Liver (tissue), 3 donors: Measurements from ENCODE around the gene CCNY.

Source experiments
- ATF3 ChIP-seq: IDR thresholded peaks from 2 replicates; pipeline ENCODE4 v1.6.1; 2016; ENCODE audit warnings: antibody characterized with exemption
- EGR1 ChIP-seq, 2 donors: IDR thresholded peaks; 2 replicates each; pipeline ENCODE4 v1.6.1; 2016 to 2018; ENCODE audit warnings: antibody characterized with exemption in 2 of 2, low read depth in 2 of 2
- FOXA1 ChIP-seq: IDR thresholded peaks from 2 replicates; pipeline ENCODE4 v1.6.1; 2016; ENCODE audit warnings: antibody characterized with exemption
- JUND ChIP-seq, 2 donors: IDR thresholded peaks; 2 replicates each; pipeline ENCODE4 v1.6.1; 2016; ENCODE audit warnings: antibody characterized with exemption in 2 of 2
- NR2F2 ChIP-seq: IDR thresholded peaks from 2 replicates; pipeline ENCODE4 v1.6.1; 2016; ENCODE audit warnings: antibody characterized with exemption
- RAD21 ChIP-seq, 2 donors: IDR thresholded peaks; 2 replicates each; pipeline ENCODE4 v1.6.1; 2016; ENCODE audit warnings: antibody characterized with exemption in 2 of 2, mild to moderate bottlenecking in 2 of 2
- RXRA ChIP-seq, 2 donors: IDR thresholded peaks; 2 replicates each; pipeline ENCODE4 v1.6.1; 2017 to 2018; ENCODE audit warnings: antibody characterized with exemption in 2 of 2, mild to moderate bottlenecking in 1 of 2
- SP1 ChIP-seq: IDR thresholded peaks from 2 replicates; pipeline ENCODE4 v1.6.1; 2018; ENCODE audit warnings: antibody characterized with exemption, mild to moderate bottlenecking
- TAF1 ChIP-seq: conservative IDR thresholded peaks from 2 replicates; pipeline ENCODE4 v1.6.1; 2016; ENCODE audit warnings: antibody characterized with exemption, mild to moderate bottlenecking
- YY1 ChIP-seq: IDR thresholded peaks from 2 replicates; pipeline ENCODE4 v1.6.1; 2016; ENCODE audit warnings: antibody characterized with exemption, mild to moderate bottlenecking
- ZBTB33 ChIP-seq: IDR thresholded peaks from 2 replicates; pipeline ENCODE4 v1.6.1; 2016; ENCODE audit warnings: antibody characterized with exemption
- TF ChIP-seq, protein P1 (sequence below): fragments of 150-350 bp; IDR thresholded peaks from 2 replicates; pipeline ENCODE4 v1.5.1; 2017; ENCODE audit warnings: improper control_type of control experiment, low read depth, low read length; ENCODE audit not compliant: missing input control
- TF ChIP-seq, protein P2 (sequence below): IDR thresholded peaks from 2 replicates; pipeline ENCODE4 v1.6.1; 2016; ENCODE audit warnings: antibody characterized with exemption, mild to moderate bottlenecking
- TF ChIP-seq, protein P3 (sequence below): IDR thresholded peaks from 2 replicates; pipeline ENCODE4 v1.6.1; 2016; ENCODE audit warnings: antibody characterized with exemption
- donor health status: healthy.
- donor health status: healthy.

DNA sequence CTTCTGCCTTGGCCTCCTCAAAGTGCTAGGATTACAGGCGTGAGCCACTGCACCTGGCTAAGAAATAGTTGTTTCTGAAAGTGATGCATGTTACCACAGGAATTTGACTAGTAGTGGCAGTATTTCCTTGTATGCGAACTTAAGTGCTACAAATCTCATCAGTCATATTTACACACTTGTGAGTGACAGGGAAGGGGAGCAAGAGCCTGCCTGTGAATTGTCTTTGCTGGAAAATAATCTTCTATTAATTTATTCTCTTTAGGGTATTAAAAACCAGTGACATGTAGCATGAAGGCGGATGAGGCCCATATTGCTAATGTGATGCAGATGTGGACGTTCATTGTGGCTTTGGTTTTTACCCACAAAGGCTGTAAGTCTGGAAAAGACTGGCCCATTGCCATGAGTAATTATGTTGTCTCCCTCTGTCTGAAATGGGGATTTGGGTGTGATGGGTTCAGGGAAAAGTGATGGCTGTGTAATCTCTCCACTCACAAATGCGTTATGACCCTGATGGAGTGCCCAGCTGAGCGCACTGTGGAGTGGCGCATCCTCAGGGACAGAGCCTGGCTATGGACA lies 97.6 kb downstream of the CCNY start:
- TF ChIP-seq, protein P1, sequence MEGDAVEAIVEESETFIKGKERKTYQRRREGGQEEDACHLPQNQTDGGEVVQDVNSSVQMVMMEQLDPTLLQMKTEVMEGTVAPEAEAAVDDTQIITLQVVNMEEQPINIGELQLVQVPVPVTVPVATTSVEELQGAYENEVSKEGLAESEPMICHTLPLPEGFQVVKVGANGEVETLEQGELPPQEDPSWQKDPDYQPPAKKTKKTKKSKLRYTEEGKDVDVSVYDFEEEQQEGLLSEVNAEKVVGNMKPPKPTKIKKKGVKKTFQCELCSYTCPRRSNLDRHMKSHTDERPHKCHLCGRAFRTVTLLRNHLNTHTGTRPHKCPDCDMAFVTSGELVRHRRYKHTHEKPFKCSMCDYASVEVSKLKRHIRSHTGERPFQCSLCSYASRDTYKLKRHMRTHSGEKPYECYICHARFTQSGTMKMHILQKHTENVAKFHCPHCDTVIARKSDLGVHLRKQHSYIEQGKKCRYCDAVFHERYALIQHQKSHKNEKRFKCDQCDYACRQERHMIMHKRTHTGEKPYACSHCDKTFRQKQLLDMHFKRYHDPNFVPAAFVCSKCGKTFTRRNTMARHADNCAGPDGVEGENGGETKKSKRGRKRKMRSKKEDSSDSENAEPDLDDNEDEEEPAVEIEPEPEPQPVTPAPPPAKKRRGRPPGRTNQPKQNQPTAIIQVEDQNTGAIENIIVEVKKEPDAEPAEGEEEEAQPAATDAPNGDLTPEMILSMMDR = no peak
- no peak for TF ChIP-seq JUND (IDR thresholded peaks at IDR 0.05)
- no peak for TF ChIP-seq RAD21 (IDR thresholded peaks at IDR 0.05)
- no peak for TF ChIP-seq YY1
- TF ChIP-seq ATF3 = no peak
- no peak for TF ChIP-seq EGR1 (IDR thresholded peaks at IDR 0.05; ENCODE audit: low read depth in 2 of 2)
- no peak for TF ChIP-seq ZBTB33
- TF ChIP-seq RXRA (IDR thresholded peaks at IDR 0.05) = no peak
- TF ChIP-seq, protein P2, sequence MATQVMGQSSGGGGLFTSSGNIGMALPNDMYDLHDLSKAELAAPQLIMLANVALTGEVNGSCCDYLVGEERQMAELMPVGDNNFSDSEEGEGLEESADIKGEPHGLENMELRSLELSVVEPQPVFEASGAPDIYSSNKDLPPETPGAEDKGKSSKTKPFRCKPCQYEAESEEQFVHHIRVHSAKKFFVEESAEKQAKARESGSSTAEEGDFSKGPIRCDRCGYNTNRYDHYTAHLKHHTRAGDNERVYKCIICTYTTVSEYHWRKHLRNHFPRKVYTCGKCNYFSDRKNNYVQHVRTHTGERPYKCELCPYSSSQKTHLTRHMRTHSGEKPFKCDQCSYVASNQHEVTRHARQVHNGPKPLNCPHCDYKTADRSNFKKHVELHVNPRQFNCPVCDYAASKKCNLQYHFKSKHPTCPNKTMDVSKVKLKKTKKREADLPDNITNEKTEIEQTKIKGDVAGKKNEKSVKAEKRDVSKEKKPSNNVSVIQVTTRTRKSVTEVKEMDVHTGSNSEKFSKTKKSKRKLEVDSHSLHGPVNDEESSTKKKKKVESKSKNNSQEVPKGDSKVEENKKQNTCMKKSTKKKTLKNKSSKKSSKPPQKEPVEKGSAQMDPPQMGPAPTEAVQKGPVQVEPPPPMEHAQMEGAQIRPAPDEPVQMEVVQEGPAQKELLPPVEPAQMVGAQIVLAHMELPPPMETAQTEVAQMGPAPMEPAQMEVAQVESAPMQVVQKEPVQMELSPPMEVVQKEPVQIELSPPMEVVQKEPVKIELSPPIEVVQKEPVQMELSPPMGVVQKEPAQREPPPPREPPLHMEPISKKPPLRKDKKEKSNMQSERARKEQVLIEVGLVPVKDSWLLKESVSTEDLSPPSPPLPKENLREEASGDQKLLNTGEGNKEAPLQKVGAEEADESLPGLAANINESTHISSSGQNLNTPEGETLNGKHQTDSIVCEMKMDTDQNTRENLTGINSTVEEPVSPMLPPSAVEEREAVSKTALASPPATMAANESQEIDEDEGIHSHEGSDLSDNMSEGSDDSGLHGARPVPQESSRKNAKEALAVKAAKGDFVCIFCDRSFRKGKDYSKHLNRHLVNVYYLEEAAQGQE = no peak
- no peak for TF ChIP-seq FOXA1
- TF ChIP-seq, protein P3, sequence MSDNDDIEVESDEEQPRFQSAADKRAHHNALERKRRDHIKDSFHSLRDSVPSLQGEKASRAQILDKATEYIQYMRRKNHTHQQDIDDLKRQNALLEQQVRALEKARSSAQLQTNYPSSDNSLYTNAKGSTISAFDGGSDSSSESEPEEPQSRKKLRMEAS = no peak
- no peak for TF ChIP-seq SP1
- TF ChIP-seq NR2F2 = no peak
- no peak for TF ChIP-seq TAF1
